Measurements from ENCODE around the gene KCNJ14.

DNA sequence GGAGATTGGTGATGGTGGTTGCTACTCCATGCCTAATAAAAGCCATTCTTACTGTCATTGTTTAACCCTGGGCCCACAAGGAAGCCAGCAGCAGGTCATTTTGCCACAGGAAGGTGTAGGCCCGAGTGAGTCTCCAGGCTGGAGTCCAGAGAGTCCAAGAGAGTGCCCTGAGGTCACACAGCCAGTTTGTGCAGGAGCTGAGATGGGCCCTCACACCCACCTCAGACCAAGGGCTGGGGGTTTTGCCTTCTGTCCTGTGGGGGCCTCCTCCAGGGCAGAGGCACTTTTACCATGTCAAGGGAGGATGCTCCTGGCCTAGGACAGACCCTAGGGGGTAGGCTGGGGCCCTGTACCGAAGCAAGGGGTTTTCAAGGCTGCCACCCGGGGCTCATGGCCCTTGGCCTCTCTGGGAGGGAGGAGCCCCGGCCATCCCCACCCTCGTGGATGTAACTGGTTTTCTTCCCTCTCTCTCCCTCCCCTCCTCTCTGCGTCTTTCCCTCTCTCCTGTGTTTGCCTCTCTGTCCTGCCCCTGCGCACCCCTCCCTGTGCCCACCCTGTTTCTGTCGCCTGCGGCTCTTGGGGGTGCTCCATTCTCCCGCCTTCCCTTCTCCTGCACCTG lies 21.8 kb downstream of the KCNJ14 start:
- TF ChIP-seq, protein P1, sequence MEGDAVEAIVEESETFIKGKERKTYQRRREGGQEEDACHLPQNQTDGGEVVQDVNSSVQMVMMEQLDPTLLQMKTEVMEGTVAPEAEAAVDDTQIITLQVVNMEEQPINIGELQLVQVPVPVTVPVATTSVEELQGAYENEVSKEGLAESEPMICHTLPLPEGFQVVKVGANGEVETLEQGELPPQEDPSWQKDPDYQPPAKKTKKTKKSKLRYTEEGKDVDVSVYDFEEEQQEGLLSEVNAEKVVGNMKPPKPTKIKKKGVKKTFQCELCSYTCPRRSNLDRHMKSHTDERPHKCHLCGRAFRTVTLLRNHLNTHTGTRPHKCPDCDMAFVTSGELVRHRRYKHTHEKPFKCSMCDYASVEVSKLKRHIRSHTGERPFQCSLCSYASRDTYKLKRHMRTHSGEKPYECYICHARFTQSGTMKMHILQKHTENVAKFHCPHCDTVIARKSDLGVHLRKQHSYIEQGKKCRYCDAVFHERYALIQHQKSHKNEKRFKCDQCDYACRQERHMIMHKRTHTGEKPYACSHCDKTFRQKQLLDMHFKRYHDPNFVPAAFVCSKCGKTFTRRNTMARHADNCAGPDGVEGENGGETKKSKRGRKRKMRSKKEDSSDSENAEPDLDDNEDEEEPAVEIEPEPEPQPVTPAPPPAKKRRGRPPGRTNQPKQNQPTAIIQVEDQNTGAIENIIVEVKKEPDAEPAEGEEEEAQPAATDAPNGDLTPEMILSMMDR (IDR thresholded peaks at IDR 0.05): no peak
- TF ChIP-seq POLR2AphosphoS5 (IDR thresholded peaks at IDR 0.05): no peak
